ENCODE data around the gene GPR62. TPM values are rescaled to one million over a fixed set of nuclear protein-coding genes. Genes with fewer than 3 reads are reported as not detected.
"Not testable (repeated sequence)": the region's sequence is repeated elsewhere in the genome, so short reads cannot be mapped to it uniquely, and the experiment has no call there.

Gene GPR62
- not detected in 2 replicates for total RNA-seq

GRCh38 chr3:51955175-51955892 lies at the start of gene GPR62:
TSS of gene GPR62 (plus strand) at chr3:51955381. CDS start at chr3:51955653, 272 bp downstream.
- no peak for DNase-seq

GRCh38 chr3:51908026-51908425 lies 47.2 kb upstream of the GPR62 start:
- no peak for DNase-seq

- no peak for DNase-seq
These were observed 38.8 kb upstream of the GPR62 start for GRCh38 chr3:51916418-51916817.

GRCh38 chr3:51921081-51921578 lies 34.1 kb upstream of the GPR62 start:
- DNase-seq: no peak

- DNase-seq: no peak
These were observed 27.9 kb upstream of the GPR62 start for GRCh38 chr3:51927061-51927977.

GRCh38 chr3:51928438-51928837 lies 26.7 kb upstream of the GPR62 start:
- DNase-seq: no peak

- not testable (repeated sequence) for DNase-seq
These were observed 26.2 kb upstream of the GPR62 start for GRCh38 chr3:51928981-51929380.

GRCh38 chr3:51929420-51930003 lies 25.7 kb upstream of the GPR62 start:
- no peak for DNase-seq

- DNase-seq: no peak
These were observed 24.7 kb upstream of the GPR62 start for GRCh38 chr3:51930439-51930838.

- no peak for DNase-seq
These were observed 23.4 kb upstream of the GPR62 start for GRCh38 chr3:51931756-51932155.

- no peak for DNase-seq
These were observed 22.5 kb upstream of the GPR62 start for GRCh38 chr3:51932471-51933370.

GRCh38 chr3:51933471-51934138 lies 21.6 kb upstream of the GPR62 start:
- DNase-seq: no peak

- no peak for DNase-seq
These were observed 20.9 kb upstream of the GPR62 start for GRCh38 chr3:51934139-51934850.

GRCh38 chr3:51934991-51935885 lies 19.9 kb upstream of the GPR62 start:
- DNase-seq: no peak

GRCh38 chr3:51935886-51936755 lies 19.1 kb upstream of the GPR62 start:
- DNase-seq: no peak

- no peak for DNase-seq
These were observed 18.2 kb upstream of the GPR62 start for GRCh38 chr3:51937014-51937413.

- DNase-seq: no peak
These were observed 17.4 kb upstream of the GPR62 start for GRCh38 chr3:51937611-51938450.
